HG02938 (cell line): ENCODE results near the gene ZC3HAV1L.
A peak's percentile ranks its signal among the peaks of the same experiment; 100 is the strongest.
"Not testable (repeated sequence)": the region's sequence is repeated elsewhere in the genome, so short reads cannot be mapped to it uniquely, and the experiment has no call there.

Experiments used
- ATAC-seq: cut with Tn5 transposase; IDR thresholded peaks from one replicate; pipeline ENCODE4 v1.9.1; 2021; ENCODE audit warnings: mild to moderate bottlenecking, moderate library complexity; ENCODE audit not compliant: unreplicated experiment

Gene ZC3HAV1L

DNA sequence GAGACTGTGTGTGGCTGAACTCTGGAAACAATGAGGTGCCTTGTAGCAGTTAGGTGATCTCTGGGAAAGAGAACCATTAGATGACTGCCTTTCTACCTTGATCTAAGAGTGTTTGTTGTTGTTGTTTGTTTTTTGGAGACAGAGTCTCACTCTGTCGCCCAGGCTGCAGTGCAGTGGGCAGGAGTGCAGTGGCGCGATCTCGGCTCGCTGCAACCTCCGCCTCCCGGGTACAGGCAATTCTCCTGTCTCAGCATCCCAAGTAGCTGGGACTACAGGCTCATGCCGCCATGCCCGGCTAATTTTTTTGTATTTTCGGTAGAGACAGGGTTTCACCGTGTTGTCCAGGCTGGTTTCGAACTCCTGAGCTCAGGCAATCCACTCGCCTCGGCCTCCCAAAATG, 18.8 kb upstream of the ZC3HAV1L start:
- ATAC-seq, result not testable (repeated sequence)

- ATAC-seq, result no peak
Measured at GRCh38 chr7:139054101-139054500, 18.3 kb upstream of the ZC3HAV1L start.

- no peak for ATAC-seq
Measured at GRCh38 chr7:139051655-139052054, 15.8 kb upstream of the ZC3HAV1L start.

- no peak for ATAC-seq
Measured at GRCh38 chr7:139049936-139050335, 14.1 kb upstream of the ZC3HAV1L start.

- no peak for ATAC-seq
Measured at GRCh38 chr7:139049111-139049510, 13.3 kb upstream of the ZC3HAV1L start.

DNA sequence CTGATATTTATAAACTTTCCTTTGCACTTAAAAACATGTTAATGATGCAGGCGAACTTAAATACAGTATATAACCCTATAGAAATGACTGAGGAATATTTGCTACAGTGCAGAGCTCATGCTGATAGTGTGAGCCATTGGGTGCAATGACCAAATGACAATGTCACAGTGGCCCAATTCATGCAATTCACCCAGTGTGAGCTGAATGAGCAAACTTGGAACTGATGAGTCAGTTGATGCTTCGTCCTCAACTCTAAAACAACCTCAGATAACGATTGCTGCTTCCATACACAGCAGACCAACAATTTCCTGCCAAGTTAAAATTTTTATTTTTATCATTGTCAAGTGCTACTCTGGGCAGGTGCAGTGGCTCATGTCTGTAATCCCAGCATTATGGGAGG, 12.1 kb upstream of the ZC3HAV1L start:
- ATAC-seq, result no peak

DNA sequence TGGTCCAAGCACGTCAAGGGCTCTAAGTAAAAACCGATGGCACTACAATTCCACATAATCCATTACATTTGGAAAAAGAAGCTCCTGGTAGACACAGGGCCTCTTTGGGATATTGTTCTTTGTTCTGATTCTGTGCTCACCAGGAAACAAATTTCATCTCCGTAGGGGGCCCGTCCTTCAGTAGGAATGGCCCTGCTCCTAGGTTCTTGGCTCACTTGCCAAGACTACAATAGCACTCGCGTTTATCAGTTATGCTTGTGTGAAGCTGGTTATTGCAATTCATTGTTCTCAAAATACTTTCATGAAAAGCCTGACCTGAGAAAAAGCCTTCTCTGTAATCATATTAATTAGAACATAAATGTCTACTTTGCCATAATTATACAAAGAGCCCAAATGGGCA, 10.3 kb upstream of the ZC3HAV1L start:
- no peak for ATAC-seq

DNA sequence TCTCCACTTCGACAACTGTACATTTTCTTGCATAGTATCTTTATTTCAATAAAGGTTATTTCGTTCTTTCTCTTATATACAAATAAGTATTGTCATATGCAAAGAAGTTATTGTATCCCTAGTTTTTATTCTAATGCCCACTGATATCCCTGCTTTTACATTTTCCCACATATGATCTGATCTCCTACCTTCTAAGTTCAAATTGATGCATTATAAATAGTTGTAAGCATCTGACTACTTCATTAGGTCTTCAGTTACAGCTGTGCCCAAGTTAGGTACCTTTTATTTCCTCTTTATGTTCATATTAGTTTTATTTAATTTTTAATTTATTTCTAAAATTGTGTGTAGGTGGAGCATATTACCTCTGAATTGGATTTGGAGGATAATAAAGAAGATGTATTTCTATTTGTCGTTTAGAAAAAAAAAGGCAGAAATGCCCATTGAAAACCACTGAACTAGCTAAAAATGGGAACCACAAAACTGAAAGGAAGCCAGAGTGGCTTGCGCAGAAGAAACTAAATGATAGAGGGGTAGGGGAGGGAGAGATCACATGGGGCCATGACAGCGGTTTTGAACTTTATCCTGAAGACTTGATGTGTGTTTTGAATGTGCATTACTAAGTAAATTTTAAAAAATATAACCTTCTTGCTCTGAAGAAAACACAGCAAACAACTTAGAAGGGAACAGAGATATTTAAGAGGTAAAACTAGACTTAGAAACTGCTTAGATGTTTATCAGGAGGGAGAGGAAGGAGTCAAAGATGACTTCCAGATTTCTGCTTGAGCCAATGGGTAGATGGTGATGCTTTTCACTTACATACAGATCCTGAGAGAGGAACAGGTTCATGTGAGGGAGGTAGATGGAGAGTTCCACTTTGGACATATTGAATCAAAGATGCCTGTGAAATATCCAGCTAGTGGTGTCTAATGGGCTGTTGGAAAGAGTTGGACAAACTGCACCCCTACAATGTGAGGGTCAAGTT, 9.3 kb upstream of the ZC3HAV1L start:
- no peak for ATAC-seq

- ATAC-seq, result no peak
Measured at GRCh38 chr7:139043823-139044812, 8.3 kb upstream of the ZC3HAV1L start.

DNA sequence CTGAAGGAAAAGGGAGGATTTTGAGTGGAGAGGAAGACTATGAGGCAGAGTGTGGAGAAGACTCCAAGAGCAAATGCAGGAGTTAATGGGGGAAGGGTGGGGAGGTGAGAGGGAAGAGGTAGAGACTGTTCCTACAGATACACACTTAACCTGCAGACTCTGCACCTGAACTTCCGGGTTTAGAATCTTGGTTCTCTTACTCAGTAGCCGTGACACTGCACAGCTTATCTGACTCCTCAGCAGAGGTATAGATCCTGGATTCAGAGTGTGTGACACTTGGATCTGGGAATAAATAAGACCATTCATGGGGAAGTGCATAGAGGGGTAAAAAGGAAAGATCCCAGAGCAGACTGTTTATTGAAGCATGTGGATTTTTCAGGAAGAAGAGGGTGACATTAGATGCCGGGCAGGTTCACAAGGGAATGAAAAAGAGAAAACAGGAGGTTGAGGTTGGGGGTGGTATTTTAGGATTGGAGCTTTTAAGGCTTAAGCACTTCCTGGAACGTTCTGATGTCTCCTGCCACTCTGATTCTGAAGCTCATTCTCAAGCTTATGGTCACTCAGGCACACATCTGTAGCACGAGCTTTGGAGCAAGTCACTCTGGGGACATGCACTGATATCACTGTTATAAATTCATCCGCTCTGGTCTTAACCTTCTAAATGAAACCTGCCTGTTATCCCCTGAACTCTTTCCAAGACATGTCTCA, 5.7 kb upstream of the ZC3HAV1L start:
- ATAC-seq, result no peak

- ATAC-seq, result no peak
Measured at GRCh38 chr7:139038691-139039090, 2.8 kb upstream of the ZC3HAV1L start.

DNA sequence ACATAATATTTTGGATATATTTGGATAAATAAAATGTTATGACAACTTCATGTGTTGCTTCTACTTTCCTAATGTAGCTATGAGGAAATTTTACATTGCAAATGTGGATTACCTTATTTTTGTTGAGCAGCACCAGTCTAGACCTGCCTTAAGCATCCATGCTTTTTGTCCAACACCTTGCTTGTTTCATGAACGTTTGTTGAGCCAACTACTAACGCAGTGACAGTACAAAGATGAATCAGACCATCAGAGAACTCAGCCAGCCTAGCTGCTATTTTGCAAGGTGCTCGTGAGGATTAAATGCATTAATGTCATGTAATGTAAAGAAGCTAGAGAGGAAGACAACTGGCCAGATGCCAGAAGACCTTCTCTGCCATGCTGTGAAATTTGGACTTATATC, 1.1 kb upstream of the ZC3HAV1L start:
- no peak for ATAC-seq

GRCh38 chr7:139034855-139035585, 822 bp downstream of the ZC3HAV1L start:
- ATAC-seq, result peak; percentile 41

DNA sequence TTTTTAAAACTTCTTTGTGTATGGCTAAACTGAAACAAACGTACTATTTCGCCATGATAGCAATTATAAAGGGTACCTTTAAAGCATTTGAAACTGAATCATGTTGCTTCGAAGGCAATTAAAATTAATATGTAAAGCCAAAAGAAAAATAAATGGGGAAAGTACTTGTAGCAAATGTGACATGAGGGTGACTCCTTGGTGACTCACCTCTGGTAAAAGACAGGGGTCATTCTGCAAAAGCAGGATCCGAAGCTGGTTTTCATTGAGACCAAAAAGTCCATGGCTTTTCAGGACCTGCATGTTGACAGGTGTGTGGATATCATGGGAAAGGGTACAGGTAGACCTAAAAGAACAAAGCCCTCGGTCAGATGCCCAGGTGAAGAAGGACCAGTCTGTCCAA, 1.5 kb downstream of the ZC3HAV1L start:
- ATAC-seq, result no peak

DNA sequence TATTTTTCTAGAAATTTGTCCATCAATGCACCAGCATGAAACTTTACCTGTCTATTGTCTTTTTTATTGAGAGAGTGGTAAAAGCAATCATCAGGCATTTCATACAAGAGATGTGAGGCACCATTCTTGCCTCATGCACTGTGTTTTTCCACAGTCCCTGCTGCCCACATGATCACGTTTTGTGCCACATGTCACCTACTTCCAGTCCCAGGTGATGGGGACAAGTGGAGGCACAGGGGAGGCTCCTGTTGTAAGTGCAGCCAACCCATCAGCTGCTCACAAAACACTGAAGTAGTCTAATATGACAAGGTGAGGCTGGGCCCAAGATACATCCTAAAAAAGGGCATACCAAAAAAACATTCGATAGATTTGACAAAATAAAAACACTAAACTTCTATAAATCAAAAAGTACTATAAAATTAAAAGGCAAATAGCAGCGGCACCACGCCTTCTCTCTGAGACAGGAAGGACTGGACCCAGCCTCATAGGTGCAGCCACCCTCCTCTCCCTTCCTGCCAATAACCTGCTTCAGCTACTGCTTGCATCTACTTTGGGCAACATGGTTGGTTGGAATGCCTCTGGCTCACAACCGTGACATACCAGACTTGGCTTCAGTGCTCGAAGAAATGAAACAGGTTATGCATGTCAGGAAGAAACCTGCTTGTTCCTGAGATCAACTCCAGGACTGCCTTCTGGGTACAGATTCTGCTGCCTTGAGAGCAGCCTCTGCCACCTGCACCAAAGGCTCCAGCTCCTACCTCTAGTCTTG, 2.3 kb downstream of the ZC3HAV1L start:
- ATAC-seq, result no peak

GRCh38 chr7:139032473-139032872, 3.4 kb downstream of the ZC3HAV1L start:
- no peak for ATAC-seq

- ATAC-seq, result no peak
Measured at GRCh38 chr7:139029353-139029752, 6.5 kb downstream of the ZC3HAV1L start.

- no peak for ATAC-seq
Measured at GRCh38 chr7:139026551-139026950, 9.3 kb downstream of the ZC3HAV1L start.

GRCh38 chr7:139025861-139026260, 10.0 kb downstream of the ZC3HAV1L start:
- ATAC-seq, result not testable (repeated sequence)
